Calu3 (cell line): ENCODE data around the gene HEG1. TPM values are rescaled to one million over a fixed set of nuclear protein-coding genes. Genes with fewer than 3 reads are reported as not detected.
A peak's percentile ranks its signal among the peaks of the same experiment; 100 is the strongest.

Experiments used
- BruUV-seq: library from RNA; stranded (reverse); fragments of 400-500 nt; replicated peaks from 2 replicates; lab custom pipeline; 2021; lab: Mats Ljungman, UMichigan
- CTCF ChIA-PET: fragments of 300-600 bp; sonication (Branson Sonifier 250); formaldehyde crosslinking; loops from one replicate; lab custom pipeline; 2022; ENCODE audit warnings: antibody characterized with exemption; lab: Charles Lee
- DNase-seq: peaks from one replicate; pipeline ENCODE4 v3.0.0; 2022
- H3K27ac Mint-ChIP-seq: one replicate; pipeline ENCODE4 v1.8.0; 2022; ENCODE audit warnings: mixed read lengths; ENCODE audit not compliant: unreplicated experiment
- H3K27me3 Mint-ChIP-seq: one replicate; pipeline ENCODE4 v1.8.0; 2022; ENCODE audit warnings: mixed read lengths; ENCODE audit not compliant: unreplicated experiment
- H3K36me3 Mint-ChIP-seq: one replicate; pipeline ENCODE4 v1.8.0; 2022; ENCODE audit warnings: mild to moderate bottlenecking, moderate library complexity, mixed read lengths; ENCODE audit not compliant: insufficient read depth, unreplicated experiment
- H3K4me1 Mint-ChIP-seq: one replicate; pipeline ENCODE4 v1.8.0; 2022; ENCODE audit warnings: mild to moderate bottlenecking, low read depth, mixed read lengths; ENCODE audit not compliant: unreplicated experiment
- H3K4me3 Mint-ChIP-seq: one replicate; pipeline ENCODE4 v1.8.0; 2022; ENCODE audit warnings: mild to moderate bottlenecking, low read depth, moderate library complexity, mixed read lengths; ENCODE audit not compliant: unreplicated experiment
- H3K9me3 Mint-ChIP-seq: one replicate; pipeline ENCODE4 v1.8.0; 2022; ENCODE audit warnings: low read depth, mixed read lengths; ENCODE audit not compliant: unreplicated experiment
- intact Hi-C: fragments of 100-400 bp; cut with micrococcal nuclease; formaldehyde crosslinking; loops from one replicate; pipeline ENCODE4 v1.10.0; 2022; ENCODE audit not compliant: unreplicated experiment
- total RNA-seq: library from RNA; stranded (reverse); gene quantifications from 2 replicates; pipeline ENCODE4 v1.2.3, GENCODE V29; 2022
- TF ChIP-seq, protein P1 (sequence below): fragments of 200-600 bp; IDR thresholded peaks from one replicate; pipeline ENCODE4 v1.8.0; 2022; ENCODE audit warnings: antibody characterized with exemption; ENCODE audit not compliant: unreplicated experiment

The HEG1 gene
- total RNA-seq, 1 experiment from 2014 or later = 0.97 TPM

DNA sequence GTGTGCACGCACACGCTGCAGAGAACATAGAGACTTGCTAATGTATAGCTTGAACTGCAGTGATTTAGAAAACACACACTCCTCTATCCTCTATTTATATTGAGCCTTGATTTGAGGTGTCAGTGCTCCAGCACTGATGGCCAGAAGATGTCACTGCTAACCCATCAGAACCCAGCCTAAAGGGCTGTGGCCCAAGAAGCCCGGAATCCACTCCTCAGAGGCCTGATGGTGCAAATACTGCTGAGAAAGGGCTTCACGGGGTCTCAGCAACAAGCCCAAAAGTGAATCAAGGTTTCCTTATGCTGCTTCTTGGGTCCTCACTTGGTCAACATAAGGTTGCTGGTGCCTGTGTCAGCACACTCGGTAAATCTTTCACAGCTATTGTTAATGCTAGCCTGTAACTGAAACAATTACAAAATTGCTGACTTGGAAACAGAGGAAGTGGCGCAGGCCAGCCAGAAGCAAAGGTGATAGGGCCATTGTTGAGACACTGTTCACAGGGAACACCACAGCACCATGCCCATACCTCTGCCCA, 60.3 kb downstream of the HEG1 start:
- CTCF ChIA-PET = interaction anchor here (0.6 to 1.6 kb wide), 12 partner anchors 12 to 600 kb away, joined by 3 to 13 read pairs (median 4); partner anchors contain the start of gene OSBPL11
- no peak overlapping the region for H3K4me3 Mint-ChIP-seq
- peak; percentile 61 for DNase-seq
- no peak overlapping the region for H3K27ac Mint-ChIP-seq
- no peaks in the 10 kb centered on the region for H3K36me3 Mint-ChIP-seq
- H3K27me3 Mint-ChIP-seq = peaks cover 10% of the 10 kb centered on the region
- BruUV-seq = no TSS peak
- TF ChIP-seq, protein P1, sequence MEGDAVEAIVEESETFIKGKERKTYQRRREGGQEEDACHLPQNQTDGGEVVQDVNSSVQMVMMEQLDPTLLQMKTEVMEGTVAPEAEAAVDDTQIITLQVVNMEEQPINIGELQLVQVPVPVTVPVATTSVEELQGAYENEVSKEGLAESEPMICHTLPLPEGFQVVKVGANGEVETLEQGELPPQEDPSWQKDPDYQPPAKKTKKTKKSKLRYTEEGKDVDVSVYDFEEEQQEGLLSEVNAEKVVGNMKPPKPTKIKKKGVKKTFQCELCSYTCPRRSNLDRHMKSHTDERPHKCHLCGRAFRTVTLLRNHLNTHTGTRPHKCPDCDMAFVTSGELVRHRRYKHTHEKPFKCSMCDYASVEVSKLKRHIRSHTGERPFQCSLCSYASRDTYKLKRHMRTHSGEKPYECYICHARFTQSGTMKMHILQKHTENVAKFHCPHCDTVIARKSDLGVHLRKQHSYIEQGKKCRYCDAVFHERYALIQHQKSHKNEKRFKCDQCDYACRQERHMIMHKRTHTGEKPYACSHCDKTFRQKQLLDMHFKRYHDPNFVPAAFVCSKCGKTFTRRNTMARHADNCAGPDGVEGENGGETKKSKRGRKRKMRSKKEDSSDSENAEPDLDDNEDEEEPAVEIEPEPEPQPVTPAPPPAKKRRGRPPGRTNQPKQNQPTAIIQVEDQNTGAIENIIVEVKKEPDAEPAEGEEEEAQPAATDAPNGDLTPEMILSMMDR = peak; percentile 55
- intact Hi-C loops = loop anchor here (1.0 to 2.0 kb wide), 2 partner anchors 443 to 589 kb away; no protein-coding TSS in a partner anchor
- no peaks in the 10 kb centered on the region for H3K4me1 Mint-ChIP-seq
- H3K9me3 Mint-ChIP-seq = no peaks in the 10 kb centered on the region

GRCh38 chr3:124993466-124993865, 62.3 kb downstream of the HEG1 start:
- H3K27ac Mint-ChIP-seq = no peak overlapping the region
- H3K27me3 Mint-ChIP-seq = peaks cover 24% of the 10 kb centered on the region
- H3K9me3 Mint-ChIP-seq = no peaks in the 10 kb centered on the region
- H3K36me3 Mint-ChIP-seq = no peaks in the 10 kb centered on the region
- no peak for DNase-seq
- TF ChIP-seq, protein P1 = no peak
- no peak overlapping the region for H3K4me3 Mint-ChIP-seq
- intact Hi-C loops = no loop called here
- BruUV-seq = no TSS peak
- CTCF ChIA-PET = no interaction called here
- H3K4me1 Mint-ChIP-seq = no peaks in the 10 kb centered on the region

GRCh38 chr3:124992041-124992440, 63.8 kb downstream of the HEG1 start:
- TF ChIP-seq, protein P1 = no peak
- no peaks in the 10 kb centered on the region for H3K36me3 Mint-ChIP-seq
- no peak overlapping the region for H3K4me3 Mint-ChIP-seq
- H3K27ac Mint-ChIP-seq = no peak overlapping the region
- CTCF ChIA-PET = interaction anchor here (0.7 kb wide), 1 partner anchor 411 kb away, joined by 3 read pairs; no protein-coding TSS in a partner anchor
- H3K27me3 Mint-ChIP-seq = peaks cover 24% of the 10 kb centered on the region
- no peak for DNase-seq
- no peaks in the 10 kb centered on the region for H3K9me3 Mint-ChIP-seq
- H3K4me1 Mint-ChIP-seq = no peaks in the 10 kb centered on the region
- intact Hi-C loops = no loop called here
- BruUV-seq = no TSS peak

GRCh38 chr3:124986192-124987143, 69.3 kb downstream of the HEG1 start:
- H3K9me3 Mint-ChIP-seq = no peaks in the 10 kb centered on the region
- peak; percentile 54 for DNase-seq
- no TSS peak for BruUV-seq
- H3K27me3 Mint-ChIP-seq = peaks cover 16% of the 10 kb centered on the region
- peaks cover 9% of the 10 kb centered on the region for H3K4me1 Mint-ChIP-seq
- CTCF ChIA-PET = interaction anchor here (0.6 to 0.7 kb wide), 2 partner anchors 59 to 226 kb away, joined by 4 read pairs; no protein-coding TSS in a partner anchor
- intact Hi-C loops = loop anchor here (1.0 to 2.0 kb wide), 2 partner anchors 58 to 226 kb away; no protein-coding TSS in a partner anchor
- TF ChIP-seq, protein P1 = peak; percentile 43
- H3K36me3 Mint-ChIP-seq = no peaks in the 10 kb centered on the region
- H3K4me3 Mint-ChIP-seq = no peak overlapping the region
- no peak overlapping the region for H3K27ac Mint-ChIP-seq
